Prostate gland (tissue), 2 donors: ENCODE data around the gene SNX19. TPM values are rescaled to one million over a fixed set of nuclear protein-coding genes. Genes with fewer than 3 reads are reported as not detected.

Source experiments
- DNase-seq: peaks from one replicate; pipeline ENCODE4 v3.0.0-alpha.2; 2019; ENCODE audit warnings: low spot score
- H3K27ac ChIP-seq, 2 donors: fragments of 200-600 bp; sonication (generic); 2 replicates each; pipeline ENCODE4 v1.5.1; 2017 to 2019
- H3K27me3 ChIP-seq: fragments of 200-600 bp; sonication (generic); replicated peaks from 2 replicates; pipeline ENCODE4 v1.5.1; 2019; ENCODE audit not compliant: insufficient read depth
- H3K36me3 ChIP-seq, 2 donors: fragments of 200-600 bp; sonication (generic); 1 replicate in 1 of 2; 2 replicates in 1 of 2; pipeline versions ENCODE4 v1.5.1 to v1.8.1; 2017 to 2019
- H3K4me1 ChIP-seq: fragments of 200-600 bp; sonication (generic); replicated peaks from 2 replicates; pipeline ENCODE4 v1.5.1; 2019
- H3K4me3 ChIP-seq, 2 donors: fragments of 200-600 bp; sonication (generic); 2 replicates each; pipeline ENCODE4 v1.5.1; 2017 to 2019
- H3K9me3 ChIP-seq: fragments of 200-600 bp; sonication (generic); 2 replicates; pipeline ENCODE4 v1.5.1; 2017
- POLR2A ChIP-seq: fragments of 450-650 bp; IDR thresholded peaks from one replicate; pipeline ENCODE4 v1.6.1; 2016; ENCODE audit warnings: antibody characterized with exemption, mild to moderate bottlenecking
- POLR2AphosphoS5 ChIP-seq: sonication (generic); formaldehyde crosslinking; IDR thresholded peaks from one replicate; pipeline ENCODE4 v1.6.1; 2017; ENCODE audit warnings: antibody characterized with exemption
- WGBS: methylation state at CpG from one replicate; pipeline ENCODE4 v1.1.5; 2018; 5-methylcytosine and 5-hydroxymethylcytosine counted together
- intact Hi-C: fragments of 100-400 bp; cut with DNase I; formaldehyde crosslinking; loops from one replicate; pipeline ENCODE4 v1.14.2; 2022
- total RNA-seq, 2 donors: library from RNA; depleted of rRNA; stranded (reverse); fragments of >200 nt; gene quantifications; one replicate each; pipeline ENCODE4 v1.1.0, GENCODE V29; 2016
- TF ChIP-seq, protein P1 (sequence below), 4 experiments: fragments of 200-600 bp in 2 of 4; fragments of 450-650 bp in 2 of 4; sonication (generic) in 2 of 4; IDR thresholded peaks; 1 replicate in 3 of 4; 2 replicates in 1 of 4; pipeline ENCODE4 v1.5.1; 2016 to 2019; ENCODE audit warnings: antibody characterized with exemption in 4 of 4, mild to moderate bottlenecking in 2 of 4, moderate library complexity in 2 of 4

SNX19 gene
- total RNA-seq, 2 donors from 2014 or later: 87.7 to 115 TPM

DNA sequence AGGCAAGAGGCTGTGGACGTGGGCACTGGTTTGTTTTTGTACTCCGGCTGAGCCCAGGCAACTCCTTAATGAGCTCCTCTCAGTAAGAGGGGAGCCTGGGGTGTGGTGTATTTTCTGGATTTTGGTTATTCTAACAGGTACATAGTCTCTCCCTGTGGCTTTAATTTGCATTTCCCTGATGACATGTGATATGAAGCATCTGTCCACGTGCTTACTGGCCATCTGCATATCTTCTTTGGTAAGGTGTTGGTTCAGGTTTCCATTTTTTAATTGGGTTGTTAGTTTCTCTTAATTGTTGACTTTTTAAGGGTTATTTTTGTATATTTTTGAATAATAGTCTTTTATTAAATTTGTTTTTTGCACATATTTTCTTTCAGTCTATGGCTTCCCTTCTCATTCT is 30.8 kb upstream of the SNX19 start:
- no peak for DNase-seq
- Histone ChIP-seq H3K4me3 (no peak overlapping the region), H3K27me3 (no peaks in the 10 kb centered on the region), H3K27ac (no peak overlapping the region), H3K36me3 (no peaks in the 10 kb centered on the region), H3K9me3 (no peaks in the 10 kb centered on the region), H3K4me1 (no peaks in the 10 kb centered on the region)
- TF ChIP-seq, protein P1, sequence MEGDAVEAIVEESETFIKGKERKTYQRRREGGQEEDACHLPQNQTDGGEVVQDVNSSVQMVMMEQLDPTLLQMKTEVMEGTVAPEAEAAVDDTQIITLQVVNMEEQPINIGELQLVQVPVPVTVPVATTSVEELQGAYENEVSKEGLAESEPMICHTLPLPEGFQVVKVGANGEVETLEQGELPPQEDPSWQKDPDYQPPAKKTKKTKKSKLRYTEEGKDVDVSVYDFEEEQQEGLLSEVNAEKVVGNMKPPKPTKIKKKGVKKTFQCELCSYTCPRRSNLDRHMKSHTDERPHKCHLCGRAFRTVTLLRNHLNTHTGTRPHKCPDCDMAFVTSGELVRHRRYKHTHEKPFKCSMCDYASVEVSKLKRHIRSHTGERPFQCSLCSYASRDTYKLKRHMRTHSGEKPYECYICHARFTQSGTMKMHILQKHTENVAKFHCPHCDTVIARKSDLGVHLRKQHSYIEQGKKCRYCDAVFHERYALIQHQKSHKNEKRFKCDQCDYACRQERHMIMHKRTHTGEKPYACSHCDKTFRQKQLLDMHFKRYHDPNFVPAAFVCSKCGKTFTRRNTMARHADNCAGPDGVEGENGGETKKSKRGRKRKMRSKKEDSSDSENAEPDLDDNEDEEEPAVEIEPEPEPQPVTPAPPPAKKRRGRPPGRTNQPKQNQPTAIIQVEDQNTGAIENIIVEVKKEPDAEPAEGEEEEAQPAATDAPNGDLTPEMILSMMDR (IDR thresholded peaks at IDR 0.05): no peak
- TF ChIP-seq POLR2AphosphoS5: no peak
- intact Hi-C loops: no loop called here
- WGBS: 70% methylated on average over 3 of the region's 3 CpGs

DNA sequence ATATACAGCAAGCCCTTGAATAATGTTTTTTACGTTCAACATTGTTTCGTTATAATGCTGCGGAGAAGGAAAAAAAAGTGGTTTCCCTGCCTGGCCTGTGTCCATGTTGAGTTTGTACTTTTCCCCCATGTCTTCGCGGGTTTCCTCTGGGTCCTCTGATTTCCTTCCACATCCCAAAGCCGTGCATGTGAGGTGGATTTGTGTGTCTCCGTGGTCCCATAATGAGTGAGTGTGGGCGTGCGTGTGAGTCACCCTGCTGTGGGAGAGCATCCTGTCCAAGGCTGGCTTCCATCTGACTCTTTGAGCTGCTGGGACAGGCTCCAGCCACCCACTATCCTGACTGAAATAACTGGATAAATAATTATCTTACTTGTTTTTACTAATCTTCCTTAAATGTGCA is 29.6 kb upstream of the SNX19 start:
- no peaks in the 10 kb centered on the region for H3K27me3 ChIP-seq
- WGBS: 57% methylated on average over 9 of the region's 9 CpGs
- DNase-seq: no peak
- no peaks in the 10 kb centered on the region for H3K4me1 ChIP-seq
- TF ChIP-seq POLR2A (no peak), POLR2AphosphoS5 (no peak)
- TF ChIP-seq, protein P1 (IDR thresholded peaks at IDR 0.05): no peak
- H3K4me3 ChIP-seq: no peak overlapping the region
- no peaks in the 10 kb centered on the region for H3K36me3 ChIP-seq
- no peak overlapping the region for H3K27ac ChIP-seq
- intact Hi-C loops: no loop called here
- no peaks in the 10 kb centered on the region for H3K9me3 ChIP-seq

DNA sequence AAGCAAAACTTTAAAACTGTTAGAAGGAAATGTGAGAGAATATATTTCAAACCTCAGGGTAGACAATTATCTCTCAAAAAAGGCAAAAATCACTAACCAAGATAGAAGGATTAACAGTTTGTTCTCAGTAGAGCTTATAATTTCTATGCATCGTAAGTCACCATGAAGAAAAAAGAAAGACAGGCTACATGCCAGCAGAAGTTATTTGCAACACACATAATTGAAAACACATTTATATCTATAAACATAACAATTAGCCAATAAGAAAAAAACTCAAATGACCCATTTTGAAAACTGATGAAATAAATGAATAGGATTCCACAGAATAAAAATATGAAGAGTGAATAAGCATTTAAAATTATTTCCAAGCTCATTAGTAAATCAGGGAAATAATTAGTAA is 24.4 kb upstream of the SNX19 start:
- TF ChIP-seq, protein P1 (IDR thresholded peaks at IDR 0.05): no peak
- TF ChIP-seq POLR2A: no peak
- TF ChIP-seq POLR2AphosphoS5: no peak
- no peaks in the 10 kb centered on the region for H3K27me3 ChIP-seq
- WGBS: 56% methylated on average over 1 of the region's 1 CpG
- intact Hi-C loops: no loop called here
- H3K9me3 ChIP-seq: no peaks in the 10 kb centered on the region
- DNase-seq: no peak
- no peaks in the 10 kb centered on the region for H3K4me1 ChIP-seq
- no peak overlapping the region for H3K4me3 ChIP-seq
- H3K36me3 ChIP-seq: no peaks in the 10 kb centered on the region
- H3K27ac ChIP-seq: no peak overlapping the region

- Histone ChIP-seq H3K9me3 (no peaks in the 10 kb centered on the region), H3K27me3 (no peaks in the 10 kb centered on the region), H3K27ac (no peak overlapping the region), H3K4me3 (no peak overlapping the region), H3K4me1 (no peaks in the 10 kb centered on the region), H3K36me3 (no peaks in the 10 kb centered on the region)
- intact Hi-C loops: no loop called here
- no peak for DNase-seq
- 42% methylated on average over 2 of the region's 2 CpGs for WGBS
- TF ChIP-seq, protein P1 (IDR thresholded peaks at IDR 0.05): no peak
- TF ChIP-seq POLR2A: no peak
- TF ChIP-seq POLR2AphosphoS5: no peak
Measured at GRCh38 chr11:130937051-130937450, 20.8 kb upstream of the SNX19 start.

GRCh38 chr11:130932086-130932712 is 15.9 kb upstream of the SNX19 start:
- Histone ChIP-seq H3K4me3 (no peak overlapping the region), H3K27ac (no peak overlapping the region), H3K4me1 (no peaks in the 10 kb centered on the region), H3K27me3 (no peaks in the 10 kb centered on the region), H3K9me3 (no peaks in the 10 kb centered on the region), H3K36me3 (no peaks in the 10 kb centered on the region)
- no peak for DNase-seq
- WGBS: 86% methylated on average over 5 of the region's 5 CpGs
- TF ChIP-seq POLR2A: no peak
- TF ChIP-seq, protein P1 (IDR thresholded peaks at IDR 0.05): no peak
- no peak for TF ChIP-seq POLR2AphosphoS5
- intact Hi-C loops: no loop called here
